ENCODE data around the gene CA4.

DNA sequence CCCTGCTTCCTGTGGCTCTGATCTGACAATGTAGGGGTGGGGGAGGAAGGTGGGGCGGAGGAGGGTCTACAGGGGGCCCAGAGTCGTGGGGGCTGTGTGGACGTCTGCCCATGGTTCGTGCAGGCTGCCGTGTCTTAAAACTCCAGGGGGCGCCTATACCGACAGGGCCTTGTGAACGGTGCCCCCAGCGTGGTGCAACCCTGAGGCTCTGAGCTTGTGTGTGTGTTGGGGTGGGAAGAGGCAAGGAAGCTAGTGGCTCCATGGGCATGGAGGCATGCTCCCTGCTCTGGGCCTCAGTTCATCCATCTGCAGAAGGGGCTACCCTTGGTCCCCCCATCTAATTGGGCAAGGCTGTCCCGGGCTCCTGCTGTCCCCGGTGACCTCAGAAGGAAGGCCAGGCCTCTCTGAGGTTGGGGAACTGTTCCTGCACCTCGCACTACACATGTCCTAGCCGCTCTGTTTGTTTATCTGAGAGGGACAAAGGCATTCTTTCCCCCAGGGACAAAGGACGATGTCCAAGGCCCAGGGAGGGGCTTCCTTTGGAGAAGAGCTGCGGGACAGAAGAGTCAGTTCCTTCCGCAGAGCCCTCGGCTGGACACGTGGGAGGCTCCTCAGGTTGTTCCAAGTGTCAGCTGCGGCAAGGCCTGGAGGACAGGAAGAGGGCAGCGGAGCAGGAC lies 13.5 kb downstream of the CA4 start:
- TF ChIP-seq, protein P1, sequence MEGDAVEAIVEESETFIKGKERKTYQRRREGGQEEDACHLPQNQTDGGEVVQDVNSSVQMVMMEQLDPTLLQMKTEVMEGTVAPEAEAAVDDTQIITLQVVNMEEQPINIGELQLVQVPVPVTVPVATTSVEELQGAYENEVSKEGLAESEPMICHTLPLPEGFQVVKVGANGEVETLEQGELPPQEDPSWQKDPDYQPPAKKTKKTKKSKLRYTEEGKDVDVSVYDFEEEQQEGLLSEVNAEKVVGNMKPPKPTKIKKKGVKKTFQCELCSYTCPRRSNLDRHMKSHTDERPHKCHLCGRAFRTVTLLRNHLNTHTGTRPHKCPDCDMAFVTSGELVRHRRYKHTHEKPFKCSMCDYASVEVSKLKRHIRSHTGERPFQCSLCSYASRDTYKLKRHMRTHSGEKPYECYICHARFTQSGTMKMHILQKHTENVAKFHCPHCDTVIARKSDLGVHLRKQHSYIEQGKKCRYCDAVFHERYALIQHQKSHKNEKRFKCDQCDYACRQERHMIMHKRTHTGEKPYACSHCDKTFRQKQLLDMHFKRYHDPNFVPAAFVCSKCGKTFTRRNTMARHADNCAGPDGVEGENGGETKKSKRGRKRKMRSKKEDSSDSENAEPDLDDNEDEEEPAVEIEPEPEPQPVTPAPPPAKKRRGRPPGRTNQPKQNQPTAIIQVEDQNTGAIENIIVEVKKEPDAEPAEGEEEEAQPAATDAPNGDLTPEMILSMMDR (IDR thresholded peaks at IDR 0.05; ENCODE audit: borderline replicate concordance, extremely low read depth, low read length, poor library complexity, severe bottlenecking): no peak
- no peak for TF ChIP-seq EZH2 (IDR thresholded peaks at IDR 0.05; ENCODE audit: borderline replicate concordance, low read depth, low read length, severe bottlenecking)

All from DND-41 (cell line).